Heart left ventricle (tissue), 16 donors: ENCODE data around the gene VWA3A. TPM values are rescaled to one million over a fixed set of nuclear protein-coding genes. Genes with fewer than 3 reads are reported as not detected.

ENCODE experiments used
- ATAC-seq, 4 donors: fragments of 200-7000 bp; cut with Tn5 transposase; one replicate each; pipeline ENCODE4 v1.9.1; 2020 to 2022; ENCODE audit warnings: moderate library complexity in 4 of 4, mild to moderate bottlenecking in 3 of 4, moderate number of reproducible peaks in 1 of 4
- DNase-seq, 5 donors: peaks; one replicate each; pipeline ENCODE4 v3.0.0-alpha.2; 2020
- H3K27ac ChIP-seq, 12 donors: fragments of 200-600 bp; sonication (generic) in 4 of 12; one replicate each; pipeline versions ENCODE4 v1.5.0 to v1.8.0; 2016 to 2022; ENCODE audit warnings: mild to moderate bottlenecking in 2 of 12
- H3K27me3 ChIP-seq, 9 donors: fragments of 200-600 bp; sonication (generic) in 2 of 9; one replicate each; pipeline versions ENCODE4 v1.5.1 to v1.8.0; 2016 to 2022; ENCODE audit warnings: mild to moderate bottlenecking in 3 of 9
- H3K36me3 ChIP-seq, 9 donors: fragments of 200-600 bp; sonication (generic) in 2 of 9; one replicate each; pipeline versions ENCODE4 v1.5.0 to v1.8.0; 2018 to 2022; ENCODE audit warnings: mild to moderate bottlenecking in 2 of 9
- H3K4me1 ChIP-seq, 12 donors: fragments of 200-600 bp; sonication (generic) in 4 of 12; one replicate each; pipeline versions ENCODE4 v1.5.0 to v1.8.0; 2016 to 2022; ENCODE audit warnings: mild to moderate bottlenecking in 3 of 12
- H3K4me3 ChIP-seq, 12 donors: fragments of 200-600 bp; sonication (generic) in 4 of 12; one replicate each; pipeline versions ENCODE4 v1.5.0 to v1.8.0; 2017 to 2022; ENCODE audit warnings: mild to moderate bottlenecking in 9 of 12, moderate library complexity in 4 of 12
- H3K9me3 ChIP-seq, 12 donors: fragments of 200-600 bp; sonication (generic) in 4 of 12; one replicate each; pipeline versions ENCODE4 v1.5.0 to v1.8.0; 2016 to 2022; ENCODE audit warnings: mild to moderate bottlenecking in 1 of 12
- CTCF ChIP-seq, 12 donors: fragments of 200-600 bp; sonication (generic) in 4 of 12; IDR thresholded peaks; one replicate each; pipeline versions ENCODE4 v1.5.0 to v1.8.0; 2018 to 2022; ENCODE audit warnings: antibody characterized with exemption in 12 of 12, mild to moderate bottlenecking in 5 of 12
- POLR2A ChIP-seq, 2 donors: fragments of 450-650 bp; IDR thresholded peaks; one replicate each; pipeline ENCODE4 v1.6.1; 2017; ENCODE audit warnings: antibody characterized with exemption in 2 of 2, mild to moderate bottlenecking in 2 of 2, moderate library complexity in 2 of 2
- WGBS, 4 donors: extraction: QIAGEN DNeasy Blood & Tissue Kit in 2 of 4; methylation state at CpG; one replicate each; pipeline versions ENCODE4 v1.1.5 to v1.1.7; 2013 to 2018; 5-methylcytosine and 5-hydroxymethylcytosine counted together
- intact Hi-C, 10 donors: fragments of 100-400 bp; cut with DNase I; formaldehyde crosslinking; loops; one replicate each; pipeline versions ENCODE4 v1.11.1 to v1.14.2; 2022
- polyA plus RNA-seq, 2 donors: library from polyadenylated mRNA; stranded (reverse); fragments of 200-250 nt; gene quantifications; one replicate each; pipeline ENCODE4 v1.2.3, GENCODE V29; 2013
- total RNA-seq, 9 donors: library from RNA; depleted of rRNA in 2 of 9; stranded (reverse); fragments of >200 nt in 2 of 9; fragmentation: NEBNext Ultra II Directional in 3 of 9; extraction: Animal tissue kit (Norgen Biotek cat#: 25700) in 3 of 9; gene quantifications; one replicate each; pipeline versions ENCODE4 v1.1.0 to v1.2.4, GENCODE V29; 2016 to 2023
- donor health status: ischemic (EF 13 %, LVEDD 7.1; RV severe dilation, severe dysfunction).
- donor health status: healthy with polysubstance abuse.
- donor health status: DM: no; HTN: yes; CAD: no.
- donor health status: DM: no; HTN: no; CAD: no.
- donor health status: ischemic (EF 25% LVEDD 6.9; RV normal size, moderate dysfunction).
- donor health status: ischemic (EF 25% LVEDD 5.7; RV mildly dilated, moderate dysfunction).
- donor health status: healthy.
- donor health status: DM: yes; HTN: yes; CAD: no.
- donor health status: ischemic (EF 35%, LVEDD 5.7; RV mildly dilated, moderate dysfunction).
- donor health status: nonischemic (EF 11% LVEDD 7.7; RV severe dilation, severe dysfunction).
- donor health status: DM: yes; HTN: yes; CAD: no.
- donor health status: PGD.
- donor health status: ischemic (EF 29% LVEDD 5.4; RV normal size, mild dysfunction).
- donor health status: nonischemic (EF 23%, LVEDD 6.1; RV moderate dilation, normal function).

Gene VWA3A
- total and polyA plus RNA-seq, 11 donors: 0.03 to 1.3 (median 0.58) TPM; not detected in 1

GRCh38 chr16:22063888-22064467, 28.4 kb upstream of the VWA3A start:
- WGBS, 4 donors: 88 to 95% (median 92%) methylated on average over 1 of the region's 1 CpG
- intact Hi-C loops: no loop called here
- DNase-seq (no peak), ATAC-seq (no peak)
- TF ChIP-seq CTCF (IDR thresholded peaks at IDR 0.05) (no peak), POLR2A (IDR thresholded peaks at IDR 0.05) (no peak)
- H3K27ac ChIP-seq: no peak overlapping the region
- H3K4me3 ChIP-seq: no peak overlapping the region
- H3K9me3 ChIP-seq: peaks cover 0 to 15% (median 0%) of the 10 kb centered on the region in 12 donors
- H3K4me1 ChIP-seq: peaks cover 0 to 7% (median 0%) of the 10 kb centered on the region in 12 donors
- H3K27me3 ChIP-seq: no peaks in the 10 kb centered on the region
- H3K36me3 ChIP-seq: no peaks in the 10 kb centered on the region

GRCh38 chr16:22065252-22065651, 27.1 kb upstream of the VWA3A start:
- H3K4me3 ChIP-seq: no peak overlapping the region
- DNase-seq (no peak), ATAC-seq (no peak)
- H3K27ac ChIP-seq: no peak overlapping the region
- H3K36me3 ChIP-seq: no peaks in the 10 kb centered on the region
- H3K4me1 ChIP-seq: peaks cover 0 to 18% (median 7%) of the 10 kb centered on the region in 12 donors
- no peak for TF ChIP-seq POLR2A (IDR thresholded peaks at IDR 0.05)
- TF ChIP-seq CTCF (IDR thresholded peaks at IDR 0.05): no peak
- H3K27me3 ChIP-seq: no peaks in the 10 kb centered on the region
- 88 to 96% (median 93%) methylated on average over 1 of the region's 1 CpG for WGBS, 4 donors
- H3K9me3 ChIP-seq: peaks cover 0 to 15% (median 0%) of the 10 kb centered on the region in 12 donors
- intact Hi-C loops: no loop called here

GRCh38 chr16:22070361-22071330, 21.7 kb upstream of the VWA3A start:
- H3K9me3 ChIP-seq: peaks cover 0 to 15% (median 0%) of the 10 kb centered on the region in 12 donors
- no peaks in the 10 kb centered on the region for H3K27me3 ChIP-seq
- TF ChIP-seq CTCF (IDR thresholded peaks at IDR 0.05): no peak
- H3K4me3 ChIP-seq: peak overlapping the region in 2 of 12 donors; percentile 1 to 3
- DNase-seq (no peak), ATAC-seq (peak in 3 of 4 donors; percentile 31 to 57 (median 31))
- intact Hi-C loops: loop anchor here in 2 of 10 donors (10.0 kb wide), 1 partner anchor 114 kb away; no protein-coding TSS in a partner anchor
- H3K27ac ChIP-seq: peak overlapping the region in 6 of 12 donors; percentile 6 to 30 (median 15)
- peaks cover 0 to 4% (median 0%) of the 10 kb centered on the region in 9 donors for H3K36me3 ChIP-seq
- peaks cover 0 to 35% (median 19%) of the 10 kb centered on the region in 12 donors for H3K4me1 ChIP-seq
- WGBS, 4 donors: 43 to 57% (median 53%) methylated on average over 12 of the region's 12 CpGs
